Keratinocyte (primary cell): ENCODE results near the gene BOC. TPM values are rescaled to one million over a fixed set of nuclear protein-coding genes. Genes with fewer than 3 reads are reported as not detected.

Experiments
- DNase-seq: peaks from one replicate; pipeline ENCODE4 v3.0.0-alpha.2; 2011; ENCODE audit warnings: low read depth, missing footprints, low spot score
- FAIRE-seq: peaks from 2 replicates; lab custom pipeline; 2011; peaks lifted over from hg19 to GRCh38; lab: Jason Lieb, UNC
- H2AFZ ChIP-seq: 2 replicates; pipeline ENCODE4 v1.6.0; 2012; ENCODE audit warnings: low read length, control low read depth, inconsistent platforms; ENCODE audit not compliant: control insufficient read depth
- H3K27ac ChIP-seq: 2 replicates; pipeline ENCODE4 v1.5.1; 2011; ENCODE audit warnings: low read length; ENCODE audit not compliant: control insufficient read depth, insufficient read depth
- H3K27me3 ChIP-seq: 3 replicates; pipeline ENCODE4 v1.6.0; 2011; ENCODE audit warnings: low read length; ENCODE audit not compliant: control insufficient read depth, insufficient read depth; ENCODE audit errors: extremely low read depth
- H3K36me3 ChIP-seq, 2 experiments: 2 replicates in 1 of 2; 3 replicates in 1 of 2; pipeline ENCODE4 v1.5.1; 2011; ENCODE audit warnings: low read length in 2 of 2, mild to moderate bottlenecking in 1 of 2; ENCODE audit not compliant: control insufficient read depth in 2 of 2, insufficient read depth in 2 of 2; ENCODE audit errors: extremely low read depth in 1 of 2
- H3K4me1 ChIP-seq: 3 replicates; pipeline ENCODE4 v1.5.1; 2011; ENCODE audit warnings: low read length; ENCODE audit not compliant: control insufficient read depth, insufficient read depth; ENCODE audit errors: extremely low read depth
- H3K4me2 ChIP-seq: 3 replicates; pipeline ENCODE4 v1.6.0; 2011; ENCODE audit warnings: low read depth, low read length; ENCODE audit not compliant: control insufficient read depth, insufficient read depth; ENCODE audit errors: extremely low read depth
- H3K4me3 ChIP-seq, 3 experiments: fragments of 200-600 bp in 1 of 3; sonication (generic) in 1 of 3; 2 replicates in 2 of 3; 3 replicates in 1 of 3; pipeline ENCODE4 v1.5.1; 2011 to 2016; ENCODE audit warnings: low read length in 3 of 3, mild to moderate bottlenecking in 3 of 3, control low read depth in 2 of 3, inconsistent platforms in 1 of 3, low read depth in 1 of 3, mixed read lengths in 1 of 3, mixed run types in 1 of 3, moderate library complexity in 1 of 3; ENCODE audit not compliant: control insufficient read depth in 2 of 3, insufficient read depth in 2 of 3; ENCODE audit errors: extremely low read depth in 1 of 3
- H3K79me2 ChIP-seq: 2 replicates; pipeline ENCODE4 v1.6.0; 2012; ENCODE audit warnings: low read length; ENCODE audit not compliant: control insufficient read depth, insufficient read depth
- H3K9ac ChIP-seq: 3 replicates; pipeline ENCODE4 v1.6.0; 2011; ENCODE audit warnings: low read length; ENCODE audit not compliant: control insufficient read depth, insufficient read depth; ENCODE audit errors: extremely low read depth
- H3K9me1 ChIP-seq: 3 replicates; pipeline ENCODE4 v1.6.0; 2011; ENCODE audit warnings: low read length; ENCODE audit not compliant: control insufficient read depth, insufficient read depth; ENCODE audit errors: extremely low read depth
- H3K9me3 ChIP-seq: 2 replicates; pipeline ENCODE4 v1.5.1; 2012; ENCODE audit warnings: low read depth, low read length; ENCODE audit not compliant: control insufficient read depth
- H4K20me1 ChIP-seq: 3 replicates; pipeline ENCODE4 v1.6.0; 2011; ENCODE audit warnings: low read length; ENCODE audit not compliant: control insufficient read depth, insufficient read depth; ENCODE audit errors: extremely low read depth
- EZH2 ChIP-seq: IDR thresholded peaks from one replicate; pipeline ENCODE4 v1.6.1; 2012; ENCODE audit warnings: inconsistent platforms, mild to moderate bottlenecking, low read length, moderate library complexity
- dilution Hi-C: fragments of 300-500 bp; cut with MboI; formaldehyde crosslinking; loops from one replicate; pipeline ENCODE4 v1.7.0; 2020; ENCODE audit warnings: low sequenced_read_pairs; ENCODE audit not compliant: extremely low pct_ligation_motif_present
- polyA plus RNA-seq, 5 experiments: library from polyadenylated mRNA; depleted of rRNA in 3 of 5; stranded (reverse) in 3 of 5; stranded (forward) in 1 of 5; unstranded in 1 of 5; fragments of >200 nt; gene quantifications; 1 replicate in 1 of 5; 2 replicates in 3 of 5; 3 replicates in 1 of 5; pipeline versions ENCODE4 v1.2.1 to v1.2.3, GENCODE V29; 2011 to 2012; ENCODE audit warnings: missing spikeins in 2 of 5, low read depth in 1 of 5, low replicate concordance in 1 of 5
- TF ChIP-seq, protein P1 (sequence below), 3 experiments: IDR thresholded peaks in 1 of 3; conservative IDR thresholded peaks in 1 of 3; optimal IDR thresholded peaks in 1 of 3; 2 replicates in 2 of 3; 3 replicates in 1 of 3; pipeline versions ENCODE3 to v1.5.1; 2011; ENCODE audit warnings: low read length in 3 of 3, mild to moderate bottlenecking in 3 of 3, moderate library complexity in 2 of 3, control low read depth in 1 of 3, inconsistent platforms in 1 of 3; ENCODE audit not compliant: insufficient read depth in 2 of 3; ENCODE audit errors: extremely low read depth in 1 of 3

The BOC gene
- polyA plus RNA-seq, 1 donor (not counting 4 experiments of a cell fraction or from before 2014, with no cell fraction given) = 11.2 TPM

DNA sequence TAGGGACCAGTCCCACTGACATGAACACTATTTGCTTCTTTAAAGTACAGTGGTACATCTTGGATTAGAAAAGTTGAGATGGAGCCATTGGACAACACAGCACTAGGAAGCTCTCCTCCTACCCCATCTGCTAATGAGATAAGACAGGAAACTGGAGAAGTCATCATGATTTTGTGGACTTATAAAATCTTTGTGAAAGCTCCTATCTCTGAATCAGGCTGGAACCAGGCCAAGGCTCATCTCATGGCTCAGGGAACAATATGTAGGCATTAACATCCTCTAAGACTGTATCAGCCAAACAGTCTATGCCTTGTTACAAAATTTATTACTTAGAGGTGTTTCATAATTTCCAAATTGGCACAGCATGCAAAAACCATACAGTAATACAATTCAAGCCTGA is 84.1 kb downstream of the BOC start:
- TF ChIP-seq EZH2 = no peak
- TF ChIP-seq, protein P1, sequence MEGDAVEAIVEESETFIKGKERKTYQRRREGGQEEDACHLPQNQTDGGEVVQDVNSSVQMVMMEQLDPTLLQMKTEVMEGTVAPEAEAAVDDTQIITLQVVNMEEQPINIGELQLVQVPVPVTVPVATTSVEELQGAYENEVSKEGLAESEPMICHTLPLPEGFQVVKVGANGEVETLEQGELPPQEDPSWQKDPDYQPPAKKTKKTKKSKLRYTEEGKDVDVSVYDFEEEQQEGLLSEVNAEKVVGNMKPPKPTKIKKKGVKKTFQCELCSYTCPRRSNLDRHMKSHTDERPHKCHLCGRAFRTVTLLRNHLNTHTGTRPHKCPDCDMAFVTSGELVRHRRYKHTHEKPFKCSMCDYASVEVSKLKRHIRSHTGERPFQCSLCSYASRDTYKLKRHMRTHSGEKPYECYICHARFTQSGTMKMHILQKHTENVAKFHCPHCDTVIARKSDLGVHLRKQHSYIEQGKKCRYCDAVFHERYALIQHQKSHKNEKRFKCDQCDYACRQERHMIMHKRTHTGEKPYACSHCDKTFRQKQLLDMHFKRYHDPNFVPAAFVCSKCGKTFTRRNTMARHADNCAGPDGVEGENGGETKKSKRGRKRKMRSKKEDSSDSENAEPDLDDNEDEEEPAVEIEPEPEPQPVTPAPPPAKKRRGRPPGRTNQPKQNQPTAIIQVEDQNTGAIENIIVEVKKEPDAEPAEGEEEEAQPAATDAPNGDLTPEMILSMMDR (optimal IDR thresholded peaks at IDR 0.05 in 1 of 3, IDR thresholded peaks at IDR 0.05 in 1 of 3, conservative IDR thresholded peaks at IDR 0.05 in 1 of 3; ENCODE audit: extremely low read depth in 1 of 3, insufficient read depth in 2 of 3, low read length in 3 of 3) = no peak
- H4K20me1 ChIP-seq = no peaks in the 10 kb centered on the region
- no peaks in the 10 kb centered on the region for H3K9me1 ChIP-seq
- no peak overlapping the region for H3K4me2 ChIP-seq
- no peaks in the 10 kb centered on the region for H3K4me1 ChIP-seq
- H3K9ac ChIP-seq = no peak overlapping the region
- FAIRE-seq (no peak), DNase-seq (no peak)
- H3K9me3 ChIP-seq = no peaks in the 10 kb centered on the region
- no peak overlapping the region for H3K4me3 ChIP-seq
- dilution Hi-C loops = no loop called here
- no peak overlapping the region for H2AFZ ChIP-seq
- no peak overlapping the region for H3K27ac ChIP-seq
- H3K36me3 ChIP-seq = no peaks in the 10 kb centered on the region
- no peaks in the 10 kb centered on the region for H3K79me2 ChIP-seq
- H3K27me3 ChIP-seq = no peaks in the 10 kb centered on the region

- TF ChIP-seq EZH2 = no peak
- TF ChIP-seq, protein P1 (optimal IDR thresholded peaks at IDR 0.05 in 1 of 3, IDR thresholded peaks at IDR 0.05 in 1 of 3, conservative IDR thresholded peaks at IDR 0.05 in 1 of 3; ENCODE audit: extremely low read depth in 1 of 3, insufficient read depth in 2 of 3, low read length in 3 of 3) = no peak
- H4K20me1 ChIP-seq = no peaks in the 10 kb centered on the region
- no peak overlapping the region for H2AFZ ChIP-seq
- no peaks in the 10 kb centered on the region for H3K79me2 ChIP-seq
- no peak for FAIRE-seq
- H3K9me3 ChIP-seq = no peaks in the 10 kb centered on the region
- no peak overlapping the region for H3K9ac ChIP-seq
- no peaks in the 10 kb centered on the region for H3K4me1 ChIP-seq
- no peaks in the 10 kb centered on the region for H3K36me3 ChIP-seq
- dilution Hi-C loops = no loop called here
- H3K4me3 ChIP-seq = no peak overlapping the region
- no peaks in the 10 kb centered on the region for H3K27me3 ChIP-seq
- no peak overlapping the region for H3K27ac ChIP-seq
- H3K9me1 ChIP-seq = no peaks in the 10 kb centered on the region
- no peak for DNase-seq
- no peak overlapping the region for H3K4me2 ChIP-seq
These were observed 85.9 kb downstream of the BOC start for GRCh38 chr3:113297287-113297686.
